NT2/D1 (cell line): ENCODE data around the gene EPGN.

Experiments
- SUZ12 ChIP-seq: IDR thresholded peaks from 2 replicates; pipeline ENCODE4 v1.6.1; 2011; ENCODE audit not compliant: insufficient read length, insufficient read depth; ENCODE audit errors: extremely low read depth
- YY1 ChIP-seq: IDR thresholded peaks from 2 replicates; pipeline ENCODE4 v1.6.1; 2011; ENCODE audit not compliant: insufficient read length, insufficient read depth
- ZNF274 ChIP-seq: IDR thresholded peaks from 2 replicates; pipeline ENCODE4 v1.6.1; 2011; ENCODE audit warnings: mild to moderate bottlenecking, low read depth, low read length

DNA sequence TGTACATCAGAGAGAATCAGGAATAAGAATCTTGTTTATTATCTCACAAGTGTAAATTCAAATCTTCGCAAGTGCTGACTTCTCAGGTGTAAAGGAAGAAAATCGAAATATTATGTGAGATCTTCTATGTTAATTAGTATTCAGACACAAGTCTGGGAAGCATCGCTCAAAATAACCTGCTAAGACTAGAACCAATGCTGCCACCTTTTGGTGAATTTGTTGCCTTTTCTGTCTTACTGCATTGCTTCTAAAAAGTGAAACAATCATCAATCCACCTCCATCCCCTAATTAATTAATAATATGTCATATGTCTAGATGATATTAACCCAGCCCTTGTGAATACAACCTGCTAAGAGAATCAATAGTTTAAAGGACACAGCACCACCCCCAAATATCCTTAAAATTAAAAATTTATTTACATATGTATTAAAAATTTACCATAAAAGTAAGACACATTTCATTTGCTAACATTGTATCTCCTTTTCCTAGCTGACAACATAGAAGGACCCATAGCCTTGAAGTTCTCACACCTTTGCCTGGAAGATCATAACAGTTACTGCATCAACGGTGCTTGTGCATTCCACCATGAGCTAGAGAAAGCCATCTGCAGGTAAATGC, 3.5 kb downstream of the EPGN start:
- no peak for TF ChIP-seq YY1
- no peak for TF ChIP-seq ZNF274
- no peak for TF ChIP-seq SUZ12
